Epithelial cell of prostate (primary cell): ENCODE results near the gene HDAC7.
"Not testable (repeated sequence)": the region's sequence is repeated elsewhere in the genome, so short reads cannot be mapped to it uniquely, and the experiment has no call there.

Experiments
- DNase-seq: peaks from one replicate; pipeline ENCODE4 v3.0.0-alpha.2; 2011; ENCODE audit warnings: low read depth, low spot score
- H3K27ac ChIP-seq: fragments of 450-650 bp; 2 replicates; pipeline ENCODE4 v1.5.1; 2017; ENCODE audit warnings: mild to moderate bottlenecking

Gene HDAC7

DNA sequence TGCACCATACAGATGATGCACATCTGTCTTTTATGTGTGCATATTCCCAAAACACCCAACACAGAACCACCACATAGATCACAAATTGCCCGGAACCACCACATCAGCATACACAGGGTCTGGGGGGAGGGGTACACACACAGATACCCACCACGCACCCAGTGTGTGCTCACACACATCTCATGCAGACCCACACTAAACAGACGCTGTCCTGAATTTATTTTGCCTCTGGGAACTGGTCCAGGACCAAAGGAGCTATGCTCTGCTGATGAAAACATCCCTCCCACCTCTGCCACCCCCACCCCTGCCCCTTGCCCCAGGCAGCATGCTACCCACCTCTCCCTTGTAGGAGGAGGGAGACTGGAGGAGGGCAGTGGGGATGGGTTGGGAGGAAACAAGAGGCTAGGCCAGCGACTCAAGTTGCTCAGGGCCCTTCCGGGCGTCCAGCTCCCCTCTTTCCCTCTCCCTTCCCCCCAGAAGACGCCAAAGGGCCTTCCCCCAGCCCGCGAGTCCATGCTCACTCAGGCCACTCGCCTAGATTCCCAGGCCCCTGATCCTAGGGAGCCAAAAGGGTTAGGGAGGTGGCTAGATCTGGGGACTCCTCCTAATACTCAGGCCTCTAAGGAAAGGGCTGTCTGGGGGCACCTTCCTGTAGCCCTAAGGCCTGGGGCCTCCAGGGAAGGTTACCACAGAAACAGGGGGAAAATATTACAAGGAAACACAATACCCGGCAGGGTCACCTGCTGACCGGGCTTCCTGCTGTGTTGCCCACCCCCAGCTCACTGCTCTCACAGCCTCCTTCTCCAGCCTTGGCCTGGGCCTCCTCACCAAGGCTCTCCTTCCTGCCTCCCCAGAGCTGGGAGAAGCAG, 3.1 kb downstream of the HDAC7 start:
- H3K27ac ChIP-seq: peak overlapping the region; percentile 91
- no peak for DNase-seq

DNA sequence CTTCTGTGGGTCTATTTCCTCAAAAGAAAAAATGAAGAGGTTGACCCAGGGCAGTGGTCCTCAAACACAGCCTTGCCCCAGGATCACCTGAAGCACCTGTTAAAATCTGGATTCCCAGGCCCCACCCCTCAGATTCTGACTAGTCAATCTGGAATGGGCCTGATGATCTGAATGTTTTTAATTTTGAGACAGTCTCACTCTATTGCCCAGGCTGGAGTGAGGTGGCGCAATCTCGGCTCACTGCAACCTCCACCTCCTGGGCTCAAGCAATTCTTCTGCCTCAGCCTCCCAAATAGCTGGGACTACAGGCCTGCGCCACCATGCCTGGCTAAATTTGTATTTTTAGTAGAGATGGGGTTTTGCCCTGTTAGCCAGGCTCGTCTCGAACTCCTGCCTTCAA, 4.3 kb downstream of the HDAC7 start:
- DNase-seq: not testable (repeated sequence)
- peak overlapping the region; percentile 76 for H3K27ac ChIP-seq

DNA sequence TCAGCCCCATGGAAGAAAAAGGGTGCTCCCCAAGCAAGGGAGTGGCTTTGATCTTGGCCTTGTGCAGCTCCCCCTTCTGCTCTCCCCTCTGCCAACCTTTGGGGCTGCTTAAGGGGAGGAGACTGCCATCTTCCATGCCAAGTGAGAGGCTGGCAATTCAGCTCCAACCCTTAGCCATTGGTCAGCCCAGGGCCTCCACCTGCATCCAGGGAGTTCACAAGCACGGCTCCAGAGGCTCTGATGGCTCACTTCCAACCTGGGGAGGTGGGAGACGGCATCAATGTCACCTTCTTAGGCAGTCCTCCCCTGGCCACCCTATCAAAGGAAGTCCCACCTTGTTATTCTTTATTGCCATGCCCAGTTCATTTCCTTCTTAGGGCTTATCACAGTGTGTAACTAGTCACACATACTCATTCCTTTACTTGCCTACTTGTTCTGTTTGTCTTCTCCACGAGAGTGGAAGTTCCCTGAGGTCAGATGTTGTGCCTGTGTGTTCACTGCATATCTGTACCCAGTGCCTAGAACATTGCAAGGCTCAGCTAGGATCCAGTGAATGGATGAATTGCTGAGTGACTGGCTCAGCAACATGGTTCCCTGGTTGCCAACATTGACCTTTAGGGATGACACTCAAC, 5.0 kb downstream of the HDAC7 start:
- no peak for DNase-seq
- H3K27ac ChIP-seq: peak overlapping the region; percentile 76

DNA sequence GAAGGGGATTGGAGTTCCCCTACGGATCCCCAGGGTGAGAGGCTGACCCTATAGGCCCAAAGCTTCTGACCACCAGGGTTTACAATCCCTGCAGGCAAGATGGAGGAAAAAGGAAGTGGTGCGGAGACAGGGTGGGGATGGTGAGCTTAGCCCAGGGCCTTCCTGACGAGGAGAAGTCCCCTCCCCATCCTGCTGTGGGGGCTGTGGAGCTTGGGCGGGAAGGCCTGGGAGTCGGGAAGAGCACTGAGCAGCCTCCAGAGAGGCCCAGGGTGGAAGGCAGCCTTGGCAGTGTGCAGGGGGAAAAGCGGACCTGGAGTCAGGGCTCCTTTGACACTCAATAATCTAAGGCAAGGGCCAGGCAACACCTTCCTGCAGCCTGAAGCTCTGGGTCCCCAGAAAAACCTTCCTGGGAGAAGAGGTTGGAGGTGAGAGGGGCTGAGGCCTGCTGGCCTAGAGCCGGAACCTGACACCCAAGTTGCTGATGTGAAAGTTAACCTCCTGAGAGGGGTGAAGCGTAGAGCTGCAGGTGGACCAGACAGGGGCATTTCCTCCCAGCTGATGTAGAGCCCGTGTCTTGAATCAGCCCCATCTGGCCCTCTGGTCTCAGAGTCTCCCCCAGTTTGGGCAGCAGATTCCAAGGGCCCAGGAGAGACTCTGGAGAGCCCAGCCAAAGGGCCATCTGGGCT, 6.0 kb downstream of the HDAC7 start:
- peak overlapping the region; percentile 76 for H3K27ac ChIP-seq
- DNase-seq: no peak

DNA sequence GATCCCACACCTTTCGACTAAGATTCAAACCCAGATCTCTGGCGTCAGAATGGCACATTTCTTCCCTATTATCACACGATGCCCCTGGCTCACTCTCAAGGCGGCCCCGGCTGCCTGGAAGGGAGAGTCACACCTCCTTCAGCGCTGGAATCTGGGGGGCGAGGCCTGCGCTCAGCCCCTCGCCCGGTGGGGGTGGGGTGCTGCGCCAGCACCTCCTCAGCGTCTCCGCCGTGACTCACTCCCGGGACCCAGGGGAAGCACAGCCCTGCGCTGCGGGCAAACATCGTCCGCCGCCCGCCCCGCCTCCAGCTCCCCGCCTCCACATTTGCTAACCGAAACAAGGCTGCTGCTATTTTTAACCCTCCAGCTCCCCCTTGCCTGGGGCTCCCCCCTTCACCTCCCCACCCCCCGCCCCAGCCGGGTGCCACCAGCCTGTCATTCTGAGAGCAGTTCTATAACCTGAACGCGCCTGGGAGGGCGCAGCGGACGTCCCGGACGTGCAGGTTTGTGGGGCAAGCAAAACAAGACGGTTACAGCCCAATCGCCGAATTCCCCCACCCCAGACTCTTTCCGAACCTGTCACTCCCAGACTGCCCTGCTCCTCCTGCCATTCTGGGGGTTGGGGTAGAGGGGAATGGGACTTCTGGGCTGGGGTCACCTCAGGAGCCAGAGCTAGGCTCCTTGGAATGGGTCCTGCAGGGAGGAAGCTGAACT, 6.7 kb downstream of the HDAC7 start:
- DNase-seq: no peak
- peak overlapping the region; percentile 76 for H3K27ac ChIP-seq

DNA sequence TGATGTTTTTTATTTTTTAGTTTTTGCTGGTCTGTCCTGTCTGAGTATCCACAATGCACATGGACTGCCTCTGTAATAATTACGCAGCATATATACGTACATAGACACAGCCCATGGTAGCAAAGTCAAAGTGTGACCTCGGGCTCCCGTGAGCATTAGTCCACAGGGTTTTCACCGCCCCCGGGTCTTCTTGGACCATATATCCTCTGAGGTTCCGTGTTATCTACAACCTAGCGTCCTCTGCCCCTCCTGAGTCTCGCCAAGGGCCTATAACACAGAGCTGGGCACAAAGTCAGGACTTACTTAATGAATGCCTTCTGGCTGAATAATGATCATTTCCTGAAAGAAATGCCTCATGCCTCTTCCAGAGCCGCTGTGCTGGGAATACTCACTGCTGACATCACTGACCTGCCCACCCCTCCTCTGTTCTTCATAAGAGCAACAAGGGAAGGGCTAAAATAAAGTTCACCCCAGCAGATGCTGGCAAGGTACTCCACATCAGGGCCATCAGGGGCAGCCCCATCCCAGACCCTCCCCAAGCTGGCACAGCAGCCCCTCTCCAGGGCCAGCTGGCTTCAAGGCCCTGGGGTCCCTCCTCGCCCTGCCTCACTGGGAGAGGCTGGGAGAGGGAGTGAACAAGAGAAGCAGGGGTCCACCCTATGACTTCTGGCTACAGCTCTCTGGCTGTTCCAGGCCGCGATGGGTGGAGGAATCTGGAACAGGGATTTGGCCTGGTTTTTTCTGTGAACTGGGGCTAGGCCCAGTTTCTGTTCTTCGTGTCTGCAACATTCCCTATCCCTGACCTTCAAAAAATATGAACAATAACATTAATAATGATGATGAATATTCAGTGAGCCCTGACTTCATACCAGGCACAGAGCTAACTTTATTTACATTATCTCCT, 7.9 kb downstream of the HDAC7 start:
- H3K27ac ChIP-seq: peak overlapping the region; percentile 76
- no peak for DNase-seq

DNA sequence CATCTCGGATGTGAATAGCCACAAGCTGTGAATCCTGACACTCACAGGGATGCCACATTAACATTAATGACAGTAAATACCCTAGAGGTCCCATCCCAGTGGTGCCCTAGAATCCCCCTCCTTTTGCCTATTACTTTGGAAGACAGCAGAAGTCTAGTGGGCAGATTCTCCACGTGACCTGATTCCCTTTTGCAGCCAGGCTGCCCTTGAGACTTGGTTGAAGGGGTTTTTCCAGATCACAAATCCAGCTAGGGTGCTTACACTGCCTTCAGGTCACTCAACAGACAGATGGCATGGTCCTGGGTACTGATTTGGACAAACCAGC, 8.7 kb downstream of the HDAC7 start:
- H3K27ac ChIP-seq: peak overlapping the region; percentile 76
- DNase-seq: no peak

DNA sequence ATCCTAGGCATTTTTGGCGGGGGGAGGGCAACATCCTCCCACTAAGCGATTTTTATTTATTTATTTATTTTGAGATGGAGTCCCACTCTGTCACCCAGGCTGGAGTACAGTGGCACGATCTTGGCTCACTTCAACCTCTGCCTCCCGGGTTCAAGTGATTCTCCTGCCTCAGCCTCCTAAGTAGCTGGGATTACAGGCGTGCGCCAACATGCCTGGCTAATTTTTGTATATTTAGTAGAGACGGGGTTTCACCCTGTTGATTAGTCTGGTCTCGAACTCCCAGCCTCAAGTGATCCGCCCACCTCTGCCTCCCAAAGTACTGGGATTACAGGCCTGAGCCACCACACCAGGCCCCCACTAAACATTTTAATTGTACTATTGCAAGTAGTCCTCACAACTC, 10.2 kb downstream of the HDAC7 start:
- not testable (repeated sequence) for DNase-seq
- peak overlapping the region; percentile 17 for H3K27ac ChIP-seq

DNA sequence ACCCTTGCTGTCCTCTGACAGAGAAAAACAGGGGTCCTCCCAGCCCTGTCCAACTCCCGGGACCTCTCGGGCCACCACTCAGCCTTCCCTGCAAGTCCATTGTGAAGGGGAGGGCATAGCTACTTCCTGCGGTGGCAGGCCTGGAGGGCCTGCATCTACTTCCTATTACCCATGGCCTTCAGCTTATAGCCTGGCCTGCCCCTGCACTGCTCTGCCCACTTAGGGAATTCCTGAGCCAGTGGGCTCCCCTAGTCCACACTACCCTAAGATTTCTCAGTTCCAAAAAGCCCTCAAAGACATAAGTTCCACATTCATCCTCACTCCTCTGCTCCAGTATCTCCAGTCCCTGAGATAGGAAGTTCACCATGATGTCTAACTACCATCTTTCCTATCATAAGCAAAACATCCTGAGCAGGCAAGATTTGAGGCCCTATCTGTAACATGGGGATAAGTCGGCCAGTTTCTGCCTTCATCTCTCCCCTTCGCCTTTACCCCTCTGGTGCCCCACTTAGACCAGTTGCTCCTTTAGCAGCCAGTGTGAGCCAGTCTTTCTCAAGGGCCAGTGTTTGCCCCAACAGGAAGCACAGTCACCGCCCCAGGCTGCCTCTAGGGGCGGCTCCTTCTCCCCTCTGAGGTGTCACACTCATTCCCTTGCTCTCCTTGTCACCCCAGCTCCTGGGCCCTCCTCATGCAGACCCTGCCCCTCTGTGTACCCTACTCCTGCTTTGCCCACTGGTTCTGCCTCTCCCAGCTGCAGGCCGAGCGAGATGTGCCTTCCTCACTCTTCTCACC, 10.9 kb downstream of the HDAC7 start:
- no peak for DNase-seq
- H3K27ac ChIP-seq: peak overlapping the region; percentile 17

DNA sequence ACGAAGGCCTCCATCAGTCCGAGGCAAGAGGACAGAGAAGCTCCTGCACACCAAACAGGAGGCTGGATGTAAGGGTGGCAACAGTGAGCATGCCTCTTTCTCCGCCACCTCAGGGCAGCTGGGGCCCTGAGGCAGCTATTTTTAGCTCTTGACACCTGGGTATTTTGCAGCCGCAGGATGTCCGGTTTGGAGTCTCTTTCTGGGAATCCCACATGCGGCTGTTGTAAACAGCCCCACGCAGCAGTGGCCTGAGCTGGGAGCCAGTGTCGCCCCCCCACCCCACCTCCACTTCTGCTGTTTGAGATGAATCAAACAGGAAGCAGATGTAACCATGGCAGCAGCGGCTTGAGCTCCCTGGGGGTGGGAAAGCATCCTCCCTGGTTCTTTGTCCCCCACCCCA, 11.7 kb downstream of the HDAC7 start:
- DNase-seq: no peak
- no peak overlapping the region for H3K27ac ChIP-seq

DNA sequence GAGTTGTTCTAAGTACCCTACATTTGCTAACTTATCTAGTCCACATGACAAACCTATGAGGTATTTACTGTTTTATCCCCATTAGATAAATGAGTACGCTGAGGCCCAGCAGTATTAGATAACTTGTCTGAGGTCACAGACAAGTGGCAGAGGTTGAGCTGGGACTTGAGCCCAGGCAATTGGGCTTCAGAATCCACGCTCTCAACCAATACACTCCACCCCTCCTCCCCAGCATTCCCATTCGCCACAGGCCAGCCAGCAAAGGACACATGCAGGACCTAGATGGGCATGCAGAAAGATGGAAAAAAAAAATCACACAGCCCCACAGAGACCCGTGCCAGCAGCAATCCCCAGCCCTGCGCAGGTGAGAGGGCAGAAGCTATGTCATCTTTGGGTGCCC, 12.4 kb downstream of the HDAC7 start:
- DNase-seq: no peak
- H3K27ac ChIP-seq: no peak overlapping the region

DNA sequence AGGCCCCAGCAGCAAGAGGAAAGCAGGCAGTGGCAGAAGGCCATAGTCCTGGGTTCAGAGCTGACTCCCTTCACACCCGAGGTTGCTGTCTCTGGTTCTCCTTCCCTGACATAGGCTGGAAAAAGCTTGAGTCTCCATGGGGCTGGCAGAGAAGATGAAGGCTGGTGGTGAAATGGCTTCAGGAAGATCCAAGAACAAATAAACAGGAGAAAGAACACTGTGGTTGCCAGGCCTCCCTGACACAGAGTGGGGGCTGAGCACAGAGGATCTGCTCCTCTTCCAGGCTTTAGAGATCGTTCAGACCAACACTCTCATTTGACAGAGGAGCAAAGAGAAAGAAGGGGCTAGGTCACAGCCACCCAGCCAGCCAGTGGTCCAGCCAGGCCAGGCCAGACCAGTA, 14.3 kb downstream of the HDAC7 start:
- H3K27ac ChIP-seq: no peak overlapping the region
- no peak for DNase-seq

DNA sequence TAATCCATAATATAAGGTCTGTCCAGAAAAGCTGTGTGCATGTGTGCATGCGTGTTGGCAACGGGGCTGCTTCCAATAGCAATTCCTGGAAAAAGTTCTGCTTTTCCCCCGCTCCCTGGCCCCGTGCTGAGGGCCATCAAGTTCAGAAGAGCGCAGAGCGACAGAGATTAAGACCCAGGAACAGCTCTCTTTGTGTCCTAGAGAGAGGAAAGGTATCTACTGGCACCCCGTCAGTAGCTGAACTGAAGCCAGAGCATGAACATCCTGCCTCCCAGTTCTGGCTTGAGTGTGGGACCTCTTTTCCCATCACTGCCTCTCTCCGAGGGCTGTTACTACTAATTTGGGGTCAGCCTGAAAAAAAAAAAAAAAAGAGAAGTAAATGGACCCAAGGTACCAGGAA, 15.5 kb downstream of the HDAC7 start:
- no peak overlapping the region for H3K27ac ChIP-seq
- DNase-seq: no peak

DNA sequence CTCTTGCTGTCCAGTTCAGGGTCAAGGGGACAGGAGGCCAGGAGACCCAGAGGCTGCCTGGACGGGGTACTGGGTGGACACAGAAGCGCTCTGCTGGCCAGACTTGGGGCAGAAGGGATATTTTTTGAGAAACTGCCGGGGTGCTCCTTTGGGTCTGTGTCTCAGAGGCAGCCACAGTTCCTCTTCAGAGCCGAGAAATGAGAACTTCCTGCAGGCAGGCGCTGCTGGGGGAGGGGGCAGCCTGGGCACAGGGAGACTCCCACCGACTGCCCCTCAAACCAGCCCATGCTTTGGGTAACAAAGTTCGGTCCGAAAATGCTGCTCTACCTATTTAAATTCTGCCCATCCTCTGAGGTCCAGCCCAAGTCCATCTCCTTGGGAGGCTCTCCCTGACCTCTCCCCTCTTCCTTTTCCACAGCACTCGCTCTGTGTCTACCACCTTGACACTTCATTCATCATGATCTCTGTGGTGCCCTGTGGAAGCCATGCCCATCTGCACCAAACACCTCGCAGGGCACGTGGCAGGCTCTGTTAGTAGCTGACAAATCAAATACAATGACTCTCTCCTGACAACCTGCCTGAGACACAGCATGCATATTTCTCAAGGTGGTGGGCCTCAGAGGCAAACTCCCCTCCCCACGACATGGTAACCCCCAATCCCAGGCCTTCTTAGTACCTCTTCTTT, 16.4 kb downstream of the HDAC7 start:
- DNase-seq: no peak
- no peak overlapping the region for H3K27ac ChIP-seq

DNA sequence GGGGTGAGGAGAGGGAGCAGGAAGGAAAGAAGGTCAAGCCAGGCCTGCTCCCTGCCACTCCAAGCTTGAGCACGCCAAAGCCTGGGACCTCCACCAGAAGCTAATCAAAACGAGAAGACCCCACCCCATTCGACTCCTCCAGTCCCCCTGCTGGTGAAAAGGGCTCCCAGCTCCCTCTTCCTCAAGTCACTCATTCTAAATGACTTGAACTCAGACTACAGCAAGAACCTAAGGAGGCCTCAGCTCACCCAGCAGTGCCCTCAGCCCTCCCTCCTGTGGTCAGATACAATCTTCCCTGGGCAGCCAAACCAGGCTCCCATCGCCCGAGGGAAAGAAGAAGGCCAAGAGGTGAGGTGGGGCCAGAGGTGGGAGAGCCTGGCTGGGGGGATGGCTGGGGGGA, 17.4 kb downstream of the HDAC7 start:
- H3K27ac ChIP-seq: no peak overlapping the region

DNA sequence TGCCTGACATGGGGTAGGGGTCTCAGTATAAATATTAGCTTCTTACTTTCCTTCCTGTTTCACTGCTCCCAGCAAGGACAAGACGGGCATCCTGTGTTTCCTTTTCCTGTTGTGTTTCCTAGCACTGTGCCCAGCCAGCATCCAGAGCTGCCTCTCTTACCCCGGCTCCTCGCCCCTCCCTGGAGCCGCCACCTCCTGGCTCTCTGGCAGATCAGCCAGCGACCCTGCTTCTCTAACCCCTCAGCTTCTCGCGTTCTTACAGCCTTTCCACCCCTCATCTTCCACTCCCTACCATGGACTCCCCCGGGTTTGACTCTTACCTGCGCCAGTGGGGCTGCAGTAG, 17.8 kb downstream of the HDAC7 start:
- H3K27ac ChIP-seq: no peak overlapping the region
- no peak for DNase-seq

More for the DNA sequence above, 17.4 kb downstream of the HDAC7 start:
- no peak for DNase-seq

DNA sequence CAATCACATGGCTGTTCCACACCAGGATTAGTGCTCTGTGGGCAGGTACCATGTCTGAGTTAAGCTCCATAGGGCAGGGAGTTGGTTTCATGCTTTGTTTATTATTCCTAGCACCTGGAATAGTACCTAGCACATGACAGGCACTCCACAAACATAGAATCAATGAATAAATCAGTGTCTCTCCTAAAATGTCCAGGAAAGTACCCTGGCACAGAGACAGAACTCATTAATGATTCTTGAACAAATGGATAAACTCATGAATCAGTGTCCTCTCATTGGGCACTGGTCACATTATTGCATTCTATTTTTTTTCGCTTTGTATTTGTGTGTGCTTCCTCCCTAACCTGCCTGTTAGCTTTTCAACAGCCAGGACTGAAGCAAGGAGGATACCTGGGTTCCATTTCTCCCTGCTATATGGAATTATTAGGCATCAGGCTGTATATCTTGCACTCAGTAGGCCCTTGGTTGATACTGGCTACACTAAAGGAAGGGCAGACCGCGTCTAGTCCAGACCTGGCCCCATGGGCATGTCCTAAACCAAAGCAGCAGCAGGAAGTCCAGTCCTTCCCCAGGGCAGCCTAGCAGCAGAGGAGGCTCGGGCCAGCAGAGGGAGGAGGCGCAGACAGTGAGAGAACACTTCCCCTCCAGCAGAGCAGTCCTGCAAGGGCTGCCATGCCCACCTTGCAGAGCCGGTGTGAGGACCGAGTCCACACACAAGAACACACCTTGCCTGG, 18.4 kb downstream of the HDAC7 start:
- no peak overlapping the region for H3K27ac ChIP-seq
- DNase-seq: no peak

DNA sequence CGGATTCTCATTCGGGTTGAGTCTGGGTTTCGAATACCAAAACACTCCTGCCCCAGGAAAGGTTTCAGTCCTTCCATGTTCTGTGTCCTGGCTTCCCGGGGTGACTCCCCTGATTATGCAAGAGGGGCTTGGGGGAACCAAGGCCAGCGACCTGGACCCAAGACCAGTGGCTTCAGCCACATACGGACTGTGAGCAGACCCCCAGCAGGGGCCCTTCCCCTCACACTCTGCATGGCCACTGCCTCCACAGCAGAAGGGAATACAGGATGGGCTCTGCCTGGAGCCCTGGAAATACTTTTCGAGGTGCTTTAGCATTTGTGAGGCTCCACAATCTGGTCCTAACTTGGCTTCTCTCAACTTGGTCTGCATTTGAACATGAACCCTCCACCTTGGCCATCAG, 19.1 kb downstream of the HDAC7 start:
- no peak for DNase-seq
- no peak overlapping the region for H3K27ac ChIP-seq
